Putamen (tissue), 1 donor: ENCODE measurements around the gene SLC19A1.
"Not testable (repeated sequence)": the region's sequence is repeated elsewhere in the genome, so short reads cannot be mapped to it uniquely, and the experiment has no call there.

Experiments used
- DNase-seq: peaks from one replicate; pipeline ENCODE4 v3.0.0-alpha.2; 2016; ENCODE audit warnings: low spot score

Gene SLC19A1

GRCh38 chr21:45533361-45533845 is 8.8 kb downstream of the SLC19A1 start:
- no peak for DNase-seq

GRCh38 chr21:45532826-45533360 is 9.3 kb downstream of the SLC19A1 start:
- no peak for DNase-seq

GRCh38 chr21:45531393-45532215 is 10.6 kb downstream of the SLC19A1 start:
- DNase-seq, result no peak

DNA sequence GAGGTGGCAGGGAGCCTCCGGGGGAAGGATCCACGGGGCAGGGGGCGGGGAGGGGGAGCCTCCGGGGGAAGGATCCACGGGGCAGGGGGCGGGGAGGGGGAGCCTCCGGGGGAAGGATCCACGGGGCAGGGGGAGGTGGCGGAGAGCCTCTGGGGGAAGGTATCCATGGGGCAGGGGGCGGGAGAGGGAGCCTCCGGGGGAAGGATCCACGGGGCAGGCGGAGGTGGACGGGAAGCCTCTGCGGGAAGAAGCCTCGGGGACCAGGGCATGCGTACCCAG is 11.2 kb downstream of the SLC19A1 start:
- not testable (repeated sequence) for DNase-seq

GRCh38 chr21:45530423-45531113 is 11.7 kb downstream of the SLC19A1 start:
- no peak for DNase-seq

DNA sequence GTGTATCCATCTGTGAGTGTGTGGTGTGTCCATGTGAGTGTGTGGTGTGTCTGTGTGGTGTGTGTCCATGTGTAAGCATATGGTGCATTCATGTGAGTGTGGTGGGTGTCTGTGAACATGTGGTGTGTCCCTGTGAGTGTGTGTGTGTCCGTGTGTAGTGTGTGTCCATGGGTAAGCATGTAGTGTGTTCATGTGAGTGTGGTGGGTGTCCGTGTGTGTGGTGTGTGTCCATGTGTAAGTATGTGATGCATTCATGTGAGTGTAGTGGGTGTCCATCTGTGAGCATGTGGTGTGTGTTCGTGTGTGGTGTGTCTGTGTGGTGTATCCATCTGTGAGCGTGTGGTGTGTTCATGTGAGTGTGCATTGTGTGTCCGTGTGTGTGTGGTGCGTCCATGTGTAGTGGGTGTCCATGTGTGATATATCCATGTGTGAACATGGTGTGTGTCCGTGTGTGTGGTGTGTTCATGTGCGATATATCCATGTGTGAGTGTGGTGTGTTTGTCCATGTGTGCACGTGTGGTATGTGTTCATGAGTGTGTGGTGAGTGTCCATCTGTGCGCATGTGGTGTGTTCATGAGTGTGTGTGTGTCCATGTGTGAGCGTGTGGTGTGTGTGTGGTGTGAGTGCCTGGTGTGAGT is 12.3 kb downstream of the SLC19A1 start:
- no peak for DNase-seq

DNA sequence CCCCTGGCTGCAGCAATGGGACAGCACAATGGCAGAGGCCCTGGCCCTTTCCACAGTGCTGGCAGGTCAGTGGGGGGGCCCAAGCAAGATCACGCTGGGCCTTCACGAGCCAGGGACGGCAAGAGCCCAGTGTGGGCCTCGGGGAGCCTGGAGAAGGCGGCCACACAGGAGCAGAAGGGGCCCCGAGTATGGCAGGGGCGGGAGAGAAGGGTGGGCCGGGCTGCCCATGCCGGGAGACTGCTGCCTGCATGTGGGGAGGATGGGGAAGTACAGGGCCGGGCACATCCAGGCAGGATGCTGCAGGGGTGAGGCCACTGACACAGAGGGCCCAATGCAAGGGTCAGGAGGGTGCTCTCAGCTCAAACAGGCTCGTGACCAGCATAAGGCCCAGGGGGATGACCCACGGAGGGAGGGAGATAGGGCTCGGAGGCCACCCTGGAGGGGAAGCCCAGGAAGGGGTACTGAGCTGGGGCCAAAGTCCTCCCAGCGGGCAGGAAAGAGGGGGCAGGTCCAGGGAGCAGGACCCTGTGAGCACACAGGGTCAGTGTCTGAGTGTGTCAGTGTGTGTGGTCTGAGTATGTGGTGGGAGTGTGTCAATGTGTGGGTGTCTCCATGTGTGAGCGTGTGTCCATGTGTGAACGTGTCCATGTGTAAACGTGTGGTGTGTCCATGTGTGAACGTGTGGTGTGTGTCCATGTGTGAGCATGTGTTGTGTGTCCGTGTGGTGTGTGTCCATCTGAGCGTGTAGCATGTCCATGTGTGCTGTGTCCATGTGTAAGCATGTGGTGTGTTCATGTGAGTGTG is 13.1 kb downstream of the SLC19A1 start:
- no peak for DNase-seq

GRCh38 chr21:45528028-45528705 is 14.1 kb downstream of the SLC19A1 start:
- DNase-seq, result no peak

GRCh38 chr21:45527151-45527999 is 14.9 kb downstream of the SLC19A1 start:
- not testable (repeated sequence) for DNase-seq

GRCh38 chr21:45525910-45526306 is 16.3 kb downstream of the SLC19A1 start:
- no peak for DNase-seq

DNA sequence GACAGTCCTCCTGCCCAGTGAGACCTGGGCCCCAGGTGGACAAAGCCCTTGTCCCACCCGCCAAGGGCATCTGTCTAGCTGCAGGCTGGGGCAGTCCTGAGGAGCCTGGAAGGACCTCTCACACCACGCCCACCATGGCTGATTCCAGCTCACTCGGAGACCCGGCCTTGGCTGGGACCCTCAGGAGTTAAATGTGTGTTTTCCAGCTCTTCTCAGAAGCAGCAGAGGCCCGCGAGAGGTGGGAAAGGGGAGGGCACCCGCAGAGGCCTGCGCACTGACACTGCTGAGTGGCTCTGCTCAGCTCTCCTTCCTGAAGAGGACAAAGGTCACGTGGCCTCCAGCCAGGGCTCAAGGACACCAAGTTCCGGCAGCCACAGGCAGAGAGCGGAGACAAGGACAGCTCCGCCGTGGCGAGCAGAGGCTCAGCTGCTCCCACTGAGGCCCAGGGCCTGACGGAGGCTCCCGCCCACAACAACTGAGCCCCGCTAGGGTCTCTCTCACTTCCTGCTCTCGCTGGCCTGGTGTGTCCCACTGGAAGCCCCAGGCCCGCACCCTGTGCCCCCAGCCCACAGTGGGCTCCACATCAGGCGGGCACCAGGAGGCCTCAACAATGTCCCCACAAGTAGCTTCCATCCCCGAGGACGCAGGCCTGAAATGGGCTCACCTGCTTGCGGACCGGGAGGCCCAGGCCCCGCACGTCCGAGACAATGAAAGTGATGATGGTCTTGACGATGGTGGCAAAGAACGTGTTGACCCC is 16.9 kb downstream of the SLC19A1 start:
- no peak for DNase-seq

DNA sequence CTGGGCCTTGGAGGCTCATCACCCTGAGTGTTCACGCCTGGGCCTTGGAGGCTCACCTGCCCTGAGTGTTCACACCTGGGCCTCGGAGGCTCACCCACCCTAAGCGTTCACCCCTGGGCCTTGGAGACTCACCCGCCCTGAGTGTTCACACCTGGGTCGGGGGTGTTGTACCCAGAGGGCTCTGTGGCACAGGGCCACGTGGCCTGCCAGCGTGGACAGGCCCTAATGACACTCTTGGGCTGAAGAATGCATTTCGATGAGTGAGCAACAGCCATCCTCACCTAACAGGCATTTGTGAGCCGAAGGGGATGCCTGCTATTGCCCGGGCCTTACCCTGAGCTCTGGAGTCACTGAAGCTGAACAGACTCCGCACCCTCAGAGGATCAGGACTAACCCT is 17.5 kb downstream of the SLC19A1 start:
- no peak for DNase-seq

DNA sequence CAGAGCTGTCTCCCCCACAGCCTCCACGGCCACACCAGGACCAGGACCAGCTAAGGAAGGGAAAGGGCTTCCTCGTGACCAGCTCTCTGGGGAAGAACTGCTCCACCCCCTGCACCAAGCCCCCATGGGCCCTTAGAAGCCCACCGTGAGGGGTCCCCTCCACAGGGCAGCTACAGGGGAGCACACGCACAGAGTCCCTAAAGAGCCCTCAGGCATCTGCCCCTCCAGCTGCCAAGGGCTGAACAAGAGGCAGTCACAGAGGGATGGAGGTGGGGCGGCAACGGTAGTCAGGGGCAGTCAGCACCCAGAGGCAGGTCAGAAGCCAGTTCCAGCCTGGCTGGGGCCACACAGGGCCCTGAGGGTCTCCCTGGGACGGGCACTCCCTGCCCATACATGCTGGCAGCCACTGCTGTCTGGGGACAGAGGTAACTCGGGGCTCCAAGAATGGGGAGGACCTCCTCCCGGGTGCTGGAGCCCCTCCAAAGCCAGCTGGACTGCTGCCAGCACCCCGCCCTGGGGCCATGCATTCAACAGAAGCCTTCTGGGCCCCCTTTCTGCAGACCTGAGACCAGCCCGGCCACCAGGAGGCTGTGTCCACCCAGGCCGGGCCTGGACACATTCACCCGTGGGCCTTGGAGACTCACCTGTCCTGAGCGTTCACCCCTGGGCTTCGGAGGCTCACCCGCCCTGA is 18.7 kb downstream of the SLC19A1 start:
- DNase-seq, result no peak

DNA sequence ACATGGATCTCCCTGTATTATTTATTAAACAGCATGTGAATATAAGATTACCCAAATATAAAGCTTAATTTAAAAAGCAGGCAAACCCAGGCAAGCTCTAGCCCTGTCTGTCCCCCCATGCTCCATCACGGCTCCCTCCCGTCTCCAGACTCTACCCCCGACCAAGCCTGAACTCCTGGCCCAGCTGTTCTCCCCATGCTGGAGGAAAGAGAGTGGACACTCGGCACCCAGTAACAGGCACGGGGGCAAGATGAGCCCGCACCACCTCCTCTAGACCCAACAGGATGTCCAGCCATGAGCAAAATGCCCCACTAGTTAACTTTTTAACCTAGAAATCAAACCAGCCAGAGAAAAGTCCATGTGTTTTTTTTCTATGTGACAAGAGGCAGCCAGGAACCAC is 19.3 kb downstream of the SLC19A1 start:
- no peak for DNase-seq

GRCh38 chr21:45522381-45522780 is 19.9 kb downstream of the SLC19A1 start:
- DNase-seq, result no peak

GRCh38 chr21:45521241-45521640 is 21.0 kb downstream of the SLC19A1 start:
- DNase-seq, result no peak

DNA sequence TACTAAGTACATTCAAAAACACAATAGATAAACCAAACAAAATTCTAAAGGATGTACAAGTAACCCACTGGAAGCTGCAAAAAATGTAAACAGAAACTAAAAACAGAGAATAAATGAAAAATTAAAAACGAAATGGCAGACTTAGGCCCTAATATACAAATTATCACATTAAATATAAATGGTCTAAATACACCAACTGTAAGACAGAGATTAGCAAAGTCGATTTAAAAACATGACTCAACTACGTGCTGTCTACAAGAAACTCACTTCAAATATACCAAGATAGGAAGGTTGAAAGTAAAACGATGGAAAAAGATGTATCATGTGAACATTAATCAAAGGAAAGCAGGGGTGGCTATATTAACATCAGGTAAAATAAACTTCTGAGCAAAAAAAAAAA is 23.1 kb downstream of the SLC19A1 start:
- no peak for DNase-seq

DNA sequence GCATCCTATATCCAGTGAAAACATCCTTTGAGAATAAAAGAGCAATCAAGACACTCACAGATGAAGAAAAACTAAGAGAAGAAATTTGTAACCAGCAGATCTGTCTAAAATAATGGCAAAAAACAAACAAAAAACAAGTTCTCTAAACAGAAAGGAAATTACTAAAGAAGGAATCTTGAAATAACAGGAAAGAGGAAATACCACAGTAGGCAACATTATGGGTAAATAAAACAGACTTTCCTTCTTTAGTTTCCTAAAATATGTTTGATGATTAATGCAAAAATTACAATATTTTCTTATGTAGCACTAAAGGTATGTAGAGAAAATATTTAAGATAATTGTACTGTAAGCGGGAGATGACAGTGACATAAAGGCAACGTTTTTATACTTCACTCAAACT is 23.5 kb downstream of the SLC19A1 start:
- DNase-seq, result no peak
